Mesenchymal stem cell (in vitro differentiated cells and primary cell): ENCODE data around the gene NVL.

Experiments used
- DNase-seq: peaks from one replicate; pipeline ENCODE4 v3.0.0-alpha.2; 2013
- H2AFZ ChIP-seq: one replicate; pipeline ENCODE4 v1.6.1; 2013; ENCODE audit warnings: low read depth, mild to moderate bottlenecking, control low read depth, inconsistent platforms, low read length, moderate library complexity
- H2AK5ac ChIP-seq: 2 replicates; pipeline ENCODE4 v1.6.1; 2013; ENCODE audit warnings: low read length, moderate library complexity, mild to moderate bottlenecking, inconsistent platforms; ENCODE audit not compliant: severe bottlenecking
- H2BK120ac ChIP-seq: one replicate; pipeline ENCODE4 v1.6.1; 2013; ENCODE audit warnings: low read depth, mild to moderate bottlenecking, inconsistent platforms, low read length, moderate library complexity
- H2BK12ac ChIP-seq, 2 experiments: one replicate each; pipeline ENCODE4 v1.6.1; 2013; ENCODE audit warnings: inconsistent platforms in 2 of 2, low read length in 2 of 2, mild to moderate bottlenecking in 2 of 2, moderate library complexity in 2 of 2, control low read depth in 1 of 2
- H2BK15ac ChIP-seq: one replicate; pipeline ENCODE4 v1.6.1; 2013; ENCODE audit warnings: mild to moderate bottlenecking, low read depth, inconsistent platforms; ENCODE audit not compliant: poor library complexity, severe bottlenecking
- H2BK5ac ChIP-seq: 2 replicates; pipeline ENCODE4 v1.6.1; 2013; ENCODE audit warnings: low read depth, mild to moderate bottlenecking, low read length, control low read depth, inconsistent platforms; ENCODE audit not compliant: poor library complexity, severe bottlenecking
- H3K14ac ChIP-seq, 2 experiments: one replicate each; pipeline ENCODE4 v1.6.1; 2013; ENCODE audit warnings: inconsistent platforms in 2 of 2, low read length in 2 of 2, control low read depth in 1 of 2, mild to moderate bottlenecking in 1 of 2, moderate library complexity in 1 of 2
- H3K18ac ChIP-seq, 2 experiments: one replicate each; pipeline ENCODE4 v1.6.1; 2013; ENCODE audit warnings: inconsistent platforms in 2 of 2, low read length in 2 of 2, control low read depth in 1 of 2, low read depth in 1 of 2, mild to moderate bottlenecking in 1 of 2
- H3K23ac ChIP-seq, 2 experiments: one replicate each; pipeline ENCODE4 v1.6.1; 2013; ENCODE audit warnings: inconsistent platforms in 2 of 2, low read length in 2 of 2, mild to moderate bottlenecking in 2 of 2, moderate library complexity in 2 of 2, control low read depth in 1 of 2
- H3K27ac ChIP-seq: 2 replicates; pipeline ENCODE4 v1.5.1; 2013; ENCODE audit warnings: mild to moderate bottlenecking, moderate library complexity, low read length, control low read depth, inconsistent platforms; ENCODE audit not compliant: poor library complexity, severe bottlenecking
- H3K27me3 ChIP-seq, 2 experiments: 2 replicates each; pipeline versions ENCODE4 v1.6.1 to v1.7.0; 2013; ENCODE audit warnings: low read length in 2 of 2, mild to moderate bottlenecking in 2 of 2, moderate library complexity in 2 of 2, control low read depth in 1 of 2, inconsistent platforms in 1 of 2; ENCODE audit not compliant: control insufficient read depth in 1 of 2, insufficient read depth in 1 of 2
- H3K36me3 ChIP-seq, 2 experiments: 2 replicates each; pipeline versions ENCODE4 v1.6.1 to v1.7.0; 2013; ENCODE audit warnings: low read length in 2 of 2, control low read depth in 1 of 2, inconsistent platforms in 1 of 2, low read depth in 1 of 2, mild to moderate bottlenecking in 1 of 2; ENCODE audit not compliant: insufficient read depth in 2 of 2, control insufficient read depth in 1 of 2
- H3K4ac ChIP-seq, 2 experiments: one replicate each; pipeline ENCODE4 v1.6.1; 2013; ENCODE audit warnings: inconsistent platforms in 2 of 2, low read length in 2 of 2, mild to moderate bottlenecking in 2 of 2, moderate library complexity in 2 of 2, control low read depth in 1 of 2, low read depth in 1 of 2
- H3K4me1 ChIP-seq: 2 replicates; pipeline ENCODE4 v1.6.1; 2013; ENCODE audit warnings: low read depth, low read length, control low read depth; ENCODE audit not compliant: control insufficient read depth, insufficient read depth
- H3K4me2 ChIP-seq: 2 replicates; pipeline ENCODE4 v1.6.1; 2013; ENCODE audit warnings: low read length, mild to moderate bottlenecking, inconsistent platforms; ENCODE audit not compliant: poor library complexity, severe bottlenecking
- H3K4me3 ChIP-seq, 2 experiments: 2 replicates each; pipeline versions ENCODE4 v1.5.1 to v1.7.0; 2013; ENCODE audit warnings: low read length in 2 of 2, mild to moderate bottlenecking in 2 of 2, control low read depth in 1 of 2, low read depth in 1 of 2; ENCODE audit not compliant: insufficient read depth in 1 of 2
- H3K79me1 ChIP-seq: replicated peaks from 2 replicates; pipeline ENCODE4 v1.6.1; 2013; ENCODE audit warnings: mild to moderate bottlenecking, control low read depth, low read length, inconsistent platforms; ENCODE audit not compliant: poor library complexity, severe bottlenecking
- H3K9ac ChIP-seq: 2 replicates; pipeline ENCODE4 v1.7.0; 2013; ENCODE audit warnings: mild to moderate bottlenecking, low read length, moderate library complexity
- H3K9me3 ChIP-seq: 2 replicates; pipeline ENCODE4 v1.7.0; 2013; ENCODE audit warnings: mild to moderate bottlenecking, low read length; ENCODE audit not compliant: control insufficient read depth
- H4K8ac ChIP-seq: one replicate; pipeline ENCODE4 v1.6.1; 2013; ENCODE audit warnings: inconsistent platforms, mild to moderate bottlenecking, low read length, moderate library complexity
- H4K91ac ChIP-seq: one replicate; pipeline ENCODE4 v1.6.1; 2013; ENCODE audit warnings: mild to moderate bottlenecking, low read length, inconsistent platforms
- WGBS: methylation state at CpG from one replicate; pipeline ENCODE4 v1.1.7; 2013; ENCODE audit warnings: mixed read lengths; 5-methylcytosine and 5-hydroxymethylcytosine counted together

The NVL gene

DNA sequence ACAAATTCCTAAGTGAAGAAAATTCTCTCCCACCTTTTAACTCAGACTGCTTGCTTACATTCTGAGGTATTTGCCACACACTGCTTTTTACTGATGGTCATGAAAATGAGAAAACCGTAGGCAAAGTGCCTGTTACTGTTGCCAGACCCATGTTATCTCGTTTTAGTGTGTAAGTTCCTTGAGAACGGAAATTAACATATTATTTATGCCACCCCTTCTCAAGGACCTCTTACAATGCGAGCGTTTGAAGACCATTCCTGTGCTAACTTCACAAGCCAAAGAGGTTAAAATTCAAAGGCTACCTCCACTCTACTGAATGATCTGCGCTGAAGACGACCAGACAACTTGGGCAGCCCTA is 509 bp downstream of the NVL start:
- H4K91ac ChIP-seq: no peak overlapping the region
- H3K27me3 ChIP-seq: no peaks in the 10 kb centered on the region
- no peak overlapping the region for H2BK120ac ChIP-seq
- no peak for DNase-seq
- H3K36me3 ChIP-seq: peaks cover 5 to 12% of the 10 kb centered on the region in 2 experiments
- 0% methylated on average over 5 of the region's 7 CpGs for WGBS
- H2BK12ac ChIP-seq: no peak overlapping the region
- no peak overlapping the region for H3K23ac ChIP-seq
- H3K27ac ChIP-seq: peak overlapping the region; percentile 92
- peak overlapping the region; percentile 72 for H2AFZ ChIP-seq
- H2AK5ac ChIP-seq: no peak overlapping the region
- H4K8ac ChIP-seq: peak overlapping the region; percentile 88
- no peak overlapping the region for H2BK15ac ChIP-seq
- no peak overlapping the region for H3K14ac ChIP-seq
- H3K79me1 ChIP-seq: peaks cover 7% of the 10 kb centered on the region
- no peak overlapping the region for H2BK5ac ChIP-seq
- no peaks in the 10 kb centered on the region for H3K9me3 ChIP-seq
- peak overlapping the region in 1 of 2 experiments; percentile 13 for H3K4ac ChIP-seq
- H3K4me3 ChIP-seq: peak overlapping the region; percentile 84 to 93
- H3K18ac ChIP-seq: peak overlapping the region in 1 of 2 experiments; percentile 92
- H3K4me2 ChIP-seq: peak overlapping the region; percentile 78
- peaks cover 5% of the 10 kb centered on the region for H3K4me1 ChIP-seq
- peak overlapping the region; percentile 98 for H3K9ac ChIP-seq

GRCh38 chr1:224328644-224329043 is 1.3 kb downstream of the NVL start:
- Histone ChIP-seq H3K36me3 (peaks cover 5 to 18% of the 10 kb centered on the region in 2 experiments), H2BK5ac (no peak overlapping the region), H3K9me3 (no peaks in the 10 kb centered on the region), H3K4me3 (peak overlapping the region in 1 of 2 experiments; percentile 93), H3K9ac (peak overlapping the region; percentile 98), H2BK15ac (no peak overlapping the region), H2BK12ac (no peak overlapping the region), H4K91ac (no peak overlapping the region), H2AK5ac (no peak overlapping the region), H3K4ac (no peak overlapping the region), H3K18ac (no peak overlapping the region), H3K27me3 (no peaks in the 10 kb centered on the region), H3K4me2 (peak overlapping the region; percentile 78), H3K4me1 (peaks cover 5% of the 10 kb centered on the region), H2BK120ac (no peak overlapping the region), H4K8ac (no peak overlapping the region), H2AFZ (no peak overlapping the region), H3K27ac (no peak overlapping the region), H3K14ac (no peak overlapping the region), H3K23ac (no peak overlapping the region), H3K79me1 (peaks cover 8% of the 10 kb centered on the region)
- DNase-seq: no peak
- 94% methylated on average over 3 of the region's 6 CpGs for WGBS

DNA sequence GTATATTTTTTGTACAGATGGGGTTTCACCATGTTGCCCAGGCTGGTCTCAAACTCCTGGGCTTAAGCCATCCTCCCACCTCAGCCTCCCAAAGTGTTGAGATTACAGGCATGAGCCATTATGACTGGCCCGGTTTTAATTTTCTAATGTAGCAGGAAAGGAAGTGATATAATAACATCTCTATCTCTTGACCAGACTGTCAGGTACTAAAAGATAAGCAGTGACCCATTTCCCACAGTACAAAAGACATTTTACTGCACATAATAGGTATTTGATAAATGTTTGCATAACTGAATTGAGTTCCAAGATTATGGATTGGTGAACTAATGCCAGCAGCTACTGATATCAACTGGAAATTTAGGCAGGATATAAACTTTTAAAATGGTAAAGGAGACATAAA is 4.0 kb downstream of the NVL start:
- Histone ChIP-seq H4K8ac (no peak overlapping the region), H3K9ac (peak overlapping the region; percentile 13), H3K4me3 (no peak overlapping the region), H3K4me1 (peaks cover 5% of the 10 kb centered on the region), H2AK5ac (no peak overlapping the region), H2BK120ac (no peak overlapping the region), H3K9me3 (no peaks in the 10 kb centered on the region), H3K23ac (no peak overlapping the region), H2BK15ac (no peak overlapping the region), H3K18ac (no peak overlapping the region), H3K27ac (no peak overlapping the region), H3K36me3 (peaks cover 12 to 22% of the 10 kb centered on the region in 2 experiments), H3K4me2 (no peak overlapping the region), H3K14ac (no peak overlapping the region), H2BK12ac (no peak overlapping the region), H3K79me1 (peaks cover 13% of the 10 kb centered on the region), H3K4ac (no peak overlapping the region), H4K91ac (no peak overlapping the region), H2AFZ (no peak overlapping the region), H2BK5ac (no peak overlapping the region), H3K27me3 (no peaks in the 10 kb centered on the region)
- DNase-seq: no peak
- WGBS: no CpG with 5 or more reads among the region's 1 CpG

DNA sequence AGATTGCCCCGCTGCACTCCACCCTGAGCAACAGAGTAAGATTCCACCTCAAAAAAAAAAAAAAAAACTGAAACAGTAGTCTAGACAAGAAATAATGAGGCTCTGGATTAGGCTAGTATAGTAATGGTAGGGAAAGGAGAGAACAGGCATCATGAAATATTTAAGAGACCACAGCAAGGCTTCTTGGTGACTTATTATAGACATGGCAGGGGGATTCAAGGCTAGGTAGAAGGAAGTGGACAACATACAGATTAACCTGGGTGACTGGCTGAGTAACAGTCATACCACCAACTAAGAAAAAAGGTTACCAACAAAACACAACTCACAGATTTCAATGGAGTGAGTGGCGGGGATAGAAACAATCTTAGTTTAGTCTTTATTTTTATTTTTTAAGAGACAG is 8.3 kb downstream of the NVL start:
- Histone ChIP-seq H3K79me1 (peaks cover 14% of the 10 kb centered on the region), H3K36me3 (peaks cover 12 to 31% of the 10 kb centered on the region in 2 experiments), H2BK120ac (no peak overlapping the region), H3K4me1 (peaks cover under 1% of the 10 kb centered on the region), H3K4me3 (no peak overlapping the region), H3K9me3 (no peaks in the 10 kb centered on the region), H3K23ac (no peak overlapping the region), H3K4ac (no peak overlapping the region), H4K8ac (no peak overlapping the region), H2BK5ac (no peak overlapping the region), H3K18ac (no peak overlapping the region), H3K27me3 (no peaks in the 10 kb centered on the region), H4K91ac (no peak overlapping the region), H2AK5ac (no peak overlapping the region), H3K4me2 (no peak overlapping the region), H2BK12ac (no peak overlapping the region), H2BK15ac (no peak overlapping the region), H3K27ac (no peak overlapping the region), H2AFZ (no peak overlapping the region), H3K9ac (no peak overlapping the region), H3K14ac (no peak overlapping the region)
- no peak for DNase-seq
- no CpG with 5 or more reads among the region's 2 CpGs for WGBS
